SU-DHL-6 (cell line): ENCODE results near the gene PSKH1.

Experiments used
- CTCF ChIP-seq: fragments of 200-600 bp; sonication (generic); IDR thresholded peaks from one replicate; pipeline ENCODE4 v1.5.1; 2017; ENCODE audit warnings: antibody characterized with exemption, mild to moderate bottlenecking, low read length, moderate library complexity; ENCODE audit not compliant: insufficient read depth, poor library complexity, severe bottlenecking
- EZH2phosphoT487 ChIP-seq: fragments of 200-600 bp; sonication (generic), shearing (Covaris generic); conservative IDR thresholded peaks from 2 replicates; pipeline ENCODE4 v1.6.1; 2018; ENCODE audit warnings: mild to moderate bottlenecking, antibody characterized with exemption, low read length, moderate library complexity, mixed read lengths

GRCh38 chr16:67847064-67847861 lies 45.8 kb upstream of the PSKH1 start, which contains the start of gene CENPT:
- TF ChIP-seq CTCF (no peak), EZH2phosphoT487 (no peak)
